ENCODE measurements around the gene CYB5D1. TPM values are rescaled to one million over a fixed set of nuclear protein-coding genes. Genes with fewer than 3 reads are reported as not detected.

The CYB5D1 gene
- total RNA-seq, 2 experiments from 2014 or later, result 13.5 to 16.2 TPM

- intact Hi-C loops (cut with micrococcal nuclease), result no loop called here
- ChIA-PET CTCF (interaction anchor here (1.1 to 1.9 kb wide), 4 partner anchors 15 to 221 kb away, joined by 3 to 5 read pairs (median 4); partner anchors contain the start of gene NAA38), POLR2A (no interaction called here)
- no peak for TF ChIP-seq CTCF (IDR thresholded peaks at IDR 0.05)
- peaks cover 2% of the 10 kb centered on the region for H3K4me1 Mint-ChIP-seq (ENCODE audit: low read depth)
- no peak for ATAC-seq
- H3K27ac Mint-ChIP-seq, result no peak overlapping the region
- peaks cover 2% of the 10 kb centered on the region for H3K27me3 Mint-ChIP-seq
- no peaks in the 10 kb centered on the region for H3K36me3 Mint-ChIP-seq (ENCODE audit: low read depth)
- no peak for DNase-seq
- H3K4me3 Mint-ChIP-seq, result no peak overlapping the region
- H3K9me3 Mint-ChIP-seq, result no peaks in the 10 kb centered on the region
Measured at GRCh38 chr17:7820231-7820630, 37.6 kb upstream of the CYB5D1 start.

GRCh38 chr17:7822126-7822525 lies 35.7 kb upstream of the CYB5D1 start:
- Mint-ChIP-seq H3K9me3 (no peaks in the 10 kb centered on the region), H3K4me1 (ENCODE audit: low read depth) (peaks cover 2% of the 10 kb centered on the region), H3K27me3 (peaks cover 2% of the 10 kb centered on the region), H3K4me3 (no peak overlapping the region), H3K27ac (no peak overlapping the region), H3K36me3 (ENCODE audit: low read depth) (no peaks in the 10 kb centered on the region)
- ATAC-seq (no peak), DNase-seq (no peak)
- ChIA-PET POLR2A (interaction anchor here (0.9 kb wide), 1 partner anchor 14 kb away, joined by 3 read pairs; no protein-coding TSS in a partner anchor), CTCF (interaction anchor here (0.9 to 4.5 kb wide), 11 partner anchors 9 to 194 kb away, joined by 3 to 50 read pairs (median 5); partner anchors contain the start of gene KDM6B)
- intact Hi-C loops (cut with micrococcal nuclease), result no loop called here
- no peak for TF ChIP-seq CTCF (IDR thresholded peaks at IDR 0.05)

- H3K27me3 Mint-ChIP-seq, result peaks cover 2% of the 10 kb centered on the region
- no peak for ATAC-seq
- no peak for DNase-seq
- H3K4me3 Mint-ChIP-seq, result no peak overlapping the region
- CTCF ChIA-PET, result interaction anchor here (0.6 to 4.5 kb wide), 14 partner anchors 7 to 169 kb away, joined by 3 to 50 read pairs (median 4); partner anchors contain the start of gene KDM6B
- POLR2A ChIA-PET, result interaction anchor here (0.7 kb wide), 1 partner anchor 690 kb away, joined by 4 read pairs; no protein-coding TSS in a partner anchor
- intact Hi-C loops (cut with micrococcal nuclease), result no loop called here
- no peak overlapping the region for H3K27ac Mint-ChIP-seq
- TF ChIP-seq CTCF (IDR thresholded peaks at IDR 0.05), result no peak
- H3K9me3 Mint-ChIP-seq, result no peaks in the 10 kb centered on the region
- no peaks in the 10 kb centered on the region for H3K36me3 Mint-ChIP-seq (ENCODE audit: low read depth)
- H3K4me1 Mint-ChIP-seq (ENCODE audit: low read depth), result peaks cover 2% of the 10 kb centered on the region
Measured at GRCh38 chr17:7823581-7824001, 34.2 kb upstream of the CYB5D1 start.

GRCh38 chr17:7824021-7824924 lies 33.5 kb upstream of the CYB5D1 start:
- ChIA-PET CTCF (interaction anchor here (0.8 to 4.5 kb wide), 17 partner anchors 10 to 250 kb away, joined by 3 to 50 read pairs (median 5); partner anchors contain the start of gene KDM6B), POLR2A (interaction anchor here (1.0 to 1.5 kb wide), 2 partner anchors 10 to 13 kb away, joined by 3 to 5 read pairs; partner anchors contain the start of gene KDM6B)
- no peak overlapping the region for H3K27ac Mint-ChIP-seq
- H3K4me1 Mint-ChIP-seq (ENCODE audit: low read depth), result peaks cover 2% of the 10 kb centered on the region
- peaks cover 2% of the 10 kb centered on the region for H3K27me3 Mint-ChIP-seq
- H3K9me3 Mint-ChIP-seq, result no peaks in the 10 kb centered on the region
- DNase-seq, result no peak
- no peaks in the 10 kb centered on the region for H3K36me3 Mint-ChIP-seq (ENCODE audit: low read depth)
- intact Hi-C loops (cut with micrococcal nuclease), result no loop called here
- H3K4me3 Mint-ChIP-seq, result no peak overlapping the region
- ATAC-seq, result no peak
- no peak for TF ChIP-seq CTCF (IDR thresholded peaks at IDR 0.05)
